ENCODE results near the gene CCDC51. TPM values are rescaled to one million over a fixed set of nuclear protein-coding genes. Genes with fewer than 3 reads are reported as not detected.
A peak's percentile ranks its signal among the peaks of the same experiment; 100 is the strongest.
"Not testable (repeated sequence)": the region's sequence is repeated elsewhere in the genome, so short reads cannot be mapped to it uniquely, and the experiment has no call there.

Gene CCDC51
- polyA plus RNA-seq (2012; ENCODE audit: insufficient read depth, insufficient read length): 27.6 TPM

- peak within 1 kb of the TSS; percentile 98 for H3K4me3 ChIP-seq (ENCODE audit: low read length)
- peak; percentile 95 for DNase-seq (ENCODE audit: low read depth, low spot score)
Observed at GRCh38 chr3:48439820-48440589, at the start of gene CCDC51, which contains the start of gene TMA7. TSS of gene CCDC51 (minus strand) at chr3:48440119. CDS start at chr3:48435128, 4,991 bp downstream. TSS of gene TMA7 (plus strand) at chr3:48440257. CDS start at chr3:48440297, 40 bp downstream.

GRCh38 chr3:48486952-48487351 lies 47.0 kb upstream of the CCDC51 start:
- no peak for DNase-seq (ENCODE audit: low read depth, low spot score)
- no peak overlapping the region for H3K4me3 ChIP-seq (ENCODE audit: low read length)

- not testable (repeated sequence) for H3K4me3 ChIP-seq (ENCODE audit: low read length); DNase-seq (ENCODE audit: low read depth, low spot score)
Observed at GRCh38 chr3:48482822-48483221, 42.9 kb upstream of the CCDC51 start.

GRCh38 chr3:48480891-48481290 lies 41.0 kb upstream of the CCDC51 start:
- H3K4me3 ChIP-seq (ENCODE audit: low read length); DNase-seq (ENCODE audit: low read depth, low spot score): not testable (repeated sequence)

- DNase-seq (ENCODE audit: low read depth, low spot score): peak; percentile 80
- no peak overlapping the region for H3K4me3 ChIP-seq (ENCODE audit: low read length)
Observed at GRCh38 chr3:48478626-48479555, 39.0 kb upstream of the CCDC51 start.

- no peak overlapping the region for H3K4me3 ChIP-seq (ENCODE audit: low read length)
- DNase-seq (ENCODE audit: low read depth, low spot score): no peak
Observed at GRCh38 chr3:48477959-48478520, 38.1 kb upstream of the CCDC51 start.

GRCh38 chr3:48476426-48477053 lies 36.6 kb upstream of the CCDC51 start:
- no peak for DNase-seq (ENCODE audit: low read depth, low spot score)
- no peak overlapping the region for H3K4me3 ChIP-seq (ENCODE audit: low read length)

GRCh38 chr3:48475188-48475587 lies 35.3 kb upstream of the CCDC51 start:
- no peak overlapping the region for H3K4me3 ChIP-seq (ENCODE audit: low read length)
- no peak for DNase-seq (ENCODE audit: low read depth, low spot score)

- H3K4me3 ChIP-seq (ENCODE audit: low read length): no peak overlapping the region
- DNase-seq (ENCODE audit: low read depth, low spot score): no peak
Observed at GRCh38 chr3:48474619-48475018, 34.7 kb upstream of the CCDC51 start.

- not testable (repeated sequence) for H3K4me3 ChIP-seq (ENCODE audit: low read length); DNase-seq (ENCODE audit: low read depth, low spot score)
Observed at GRCh38 chr3:48474031-48474430, 34.1 kb upstream of the CCDC51 start.

- H3K4me3 ChIP-seq (ENCODE audit: low read length): peak overlapping the region; percentile 92
Observed at GRCh38 chr3:48473617-48473952, 33.7 kb upstream of the CCDC51 start.

GRCh38 chr3:48472923-48473616 lies 33.2 kb upstream of the CCDC51 start:
- peak overlapping the region; percentile 92 for H3K4me3 ChIP-seq (ENCODE audit: low read length)
- peak; percentile 94 for DNase-seq (ENCODE audit: low read depth, low spot score)

More at GRCh38 chr3:48473617-48473952, 33.7 kb upstream of the CCDC51 start:
- no peak for DNase-seq (ENCODE audit: low read depth, low spot score)

- DNase-seq (ENCODE audit: low read depth, low spot score): no peak
- peak overlapping the region; percentile 92 for H3K4me3 ChIP-seq (ENCODE audit: low read length)
Observed at GRCh38 chr3:48472673-48472922, 32.7 kb upstream of the CCDC51 start.

- no peak overlapping the region for H3K4me3 ChIP-seq (ENCODE audit: low read length)
- DNase-seq (ENCODE audit: low read depth, low spot score): no peak
Observed at GRCh38 chr3:48470286-48470685, 30.4 kb upstream of the CCDC51 start.

GRCh38 chr3:48469046-48469915 lies 29.4 kb upstream of the CCDC51 start:
- DNase-seq (ENCODE audit: low read depth, low spot score): no peak
- no peak overlapping the region for H3K4me3 ChIP-seq (ENCODE audit: low read length)

- no peak overlapping the region for H3K4me3 ChIP-seq (ENCODE audit: low read length)
- DNase-seq (ENCODE audit: low read depth, low spot score): no peak
Observed at GRCh38 chr3:48468329-48468731, 28.4 kb upstream of the CCDC51 start.

GRCh38 chr3:48467473-48468267 lies 27.8 kb upstream of the CCDC51 start:
- H3K4me3 ChIP-seq (ENCODE audit: low read length): no peak overlapping the region; the same call in 1 of the 2 replicates
- no peak for DNase-seq (ENCODE audit: low read depth, low spot score)
